Raji (cell line): ENCODE data around the gene MYEOV.

Experiments
- POLR2A ChIP-seq: IDR thresholded peaks from 2 replicates; pipeline ENCODE4 v1.6.1; 2011; ENCODE audit warnings: low read depth, low read length, control low read depth; ENCODE audit not compliant: insufficient read depth

Gene MYEOV

DNA sequence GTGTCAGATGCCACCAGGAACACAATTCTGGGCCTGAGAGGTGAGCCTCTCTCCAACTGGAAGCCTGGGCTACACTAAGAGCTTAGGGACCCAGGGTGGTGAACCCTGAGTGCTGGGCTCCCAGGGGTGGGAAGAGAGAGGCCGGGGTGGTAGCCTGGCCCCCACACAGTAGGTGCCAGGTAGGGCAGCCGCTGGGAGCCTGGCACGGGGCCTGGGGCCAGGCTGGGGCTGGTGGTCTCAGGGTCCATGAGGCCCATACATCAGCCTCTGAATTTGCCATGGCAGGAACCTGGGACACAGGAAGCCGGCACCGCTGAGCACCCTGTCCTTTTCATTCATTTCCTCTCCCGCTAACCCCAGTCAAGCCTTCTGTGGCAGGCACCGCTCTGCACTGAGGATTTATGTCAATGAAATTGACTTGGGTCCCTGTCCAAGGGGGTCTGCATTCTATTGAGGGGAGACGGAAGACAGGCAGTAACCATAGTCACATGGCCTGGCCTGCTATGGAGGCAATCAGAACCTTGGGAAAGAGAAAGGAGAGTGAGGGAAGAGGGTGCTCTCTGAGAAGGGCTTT lies 8.6 kb downstream of the MYEOV start:
- no peak for TF ChIP-seq POLR2A

GRCh38 chr11:69303427-69303826 lies 9.5 kb downstream of the MYEOV start:
- TF ChIP-seq POLR2A: no peak

- no peak for TF ChIP-seq POLR2A
Measured at GRCh38 chr11:69304258-69304657, 10.3 kb downstream of the MYEOV start.

GRCh38 chr11:69304686-69305085 lies 10.7 kb downstream of the MYEOV start:
- no peak for TF ChIP-seq POLR2A

DNA sequence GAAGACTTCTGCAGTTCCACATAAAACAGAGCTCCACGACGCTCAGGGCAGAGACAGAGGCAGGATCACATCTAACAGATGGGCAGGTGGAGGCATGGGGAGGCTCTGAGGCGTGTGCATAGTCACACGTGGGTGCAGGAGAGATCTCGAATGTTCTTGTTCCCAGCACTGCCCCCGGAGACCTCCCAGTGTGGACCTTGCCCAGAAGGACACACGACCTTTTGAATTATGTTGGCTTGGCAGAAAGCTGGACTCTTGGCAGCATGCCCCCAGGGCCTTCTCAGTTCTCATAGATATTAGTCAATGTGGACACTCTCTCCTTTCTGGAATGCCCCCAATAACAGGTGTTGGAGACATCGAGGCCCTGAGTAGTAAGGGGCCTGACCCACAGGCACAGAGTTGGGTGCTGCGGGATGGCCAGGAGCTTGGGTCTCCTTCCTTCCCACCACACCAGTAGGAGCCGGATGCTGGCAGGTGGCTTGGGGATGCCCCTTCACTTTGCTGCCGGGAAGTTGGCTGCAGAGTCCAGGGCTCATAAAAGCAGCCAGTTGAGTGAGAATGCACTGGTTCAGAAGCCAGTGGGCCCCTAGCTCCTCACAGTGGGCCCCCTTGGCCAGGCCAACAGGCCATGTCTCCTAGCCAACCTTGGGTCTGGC lies 12.1 kb downstream of the MYEOV start:
- TF ChIP-seq POLR2A: no peak

- TF ChIP-seq POLR2A: no peak
Measured at GRCh38 chr11:69306821-69307220, 12.9 kb downstream of the MYEOV start.

GRCh38 chr11:69307421-69307820 lies 13.5 kb downstream of the MYEOV start:
- TF ChIP-seq POLR2A: no peak

DNA sequence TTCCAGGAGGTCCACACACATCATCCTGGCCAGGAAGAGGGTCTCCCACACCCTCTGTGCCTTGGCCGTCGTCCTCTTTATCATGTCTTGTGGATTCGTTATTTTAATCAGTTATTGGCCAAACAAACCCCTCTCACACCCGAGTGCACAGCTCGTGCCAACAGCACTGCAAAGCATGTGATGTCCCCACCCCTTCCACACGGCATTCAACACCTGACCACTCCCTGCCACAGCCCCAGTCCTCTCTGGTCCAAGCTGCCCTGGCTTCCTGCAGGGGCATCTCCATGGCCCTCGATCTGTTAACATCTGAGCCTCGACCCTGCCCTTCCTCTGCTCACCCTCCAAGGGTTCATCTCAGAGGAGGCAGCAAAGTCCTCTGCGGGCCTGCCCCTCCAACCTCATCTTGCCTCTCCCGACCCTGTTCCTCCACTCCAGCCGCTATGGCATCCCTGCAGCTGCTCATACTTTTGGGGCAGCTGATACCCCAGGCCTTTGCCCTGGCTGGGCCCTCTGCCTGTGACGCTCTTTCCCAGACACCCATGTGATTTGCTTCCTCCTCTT lies 14.0 kb downstream of the MYEOV start:
- no peak for TF ChIP-seq POLR2A

DNA sequence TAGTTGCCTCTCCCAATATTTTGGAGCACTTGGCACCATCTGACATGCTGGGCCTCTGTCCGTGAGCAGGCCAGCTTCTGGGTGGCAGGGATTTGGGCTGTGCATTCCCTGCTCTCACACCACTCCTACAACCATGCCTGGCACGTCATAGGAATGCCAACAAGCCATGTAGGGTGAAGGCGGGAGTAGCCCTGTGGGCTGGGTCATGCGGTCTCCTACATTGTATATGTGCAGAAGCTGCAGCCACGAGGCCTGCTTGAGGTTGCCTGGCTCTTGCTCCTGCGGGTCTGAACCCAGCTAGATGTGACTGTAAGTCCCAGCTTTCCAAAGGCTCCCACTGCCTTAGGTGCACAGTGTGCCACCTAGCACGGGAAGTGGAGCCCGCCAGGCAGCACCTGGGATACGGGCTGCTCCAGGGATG lies 14.5 kb downstream of the MYEOV start:
- no peak for TF ChIP-seq POLR2A

GRCh38 chr11:69308936-69309615 lies 15.1 kb downstream of the MYEOV start:
- no peak for TF ChIP-seq POLR2A

- TF ChIP-seq POLR2A: no peak
Measured at GRCh38 chr11:69309631-69310280, 15.8 kb downstream of the MYEOV start.

- no peak for TF ChIP-seq POLR2A
Measured at GRCh38 chr11:69310351-69310750, 16.4 kb downstream of the MYEOV start.

DNA sequence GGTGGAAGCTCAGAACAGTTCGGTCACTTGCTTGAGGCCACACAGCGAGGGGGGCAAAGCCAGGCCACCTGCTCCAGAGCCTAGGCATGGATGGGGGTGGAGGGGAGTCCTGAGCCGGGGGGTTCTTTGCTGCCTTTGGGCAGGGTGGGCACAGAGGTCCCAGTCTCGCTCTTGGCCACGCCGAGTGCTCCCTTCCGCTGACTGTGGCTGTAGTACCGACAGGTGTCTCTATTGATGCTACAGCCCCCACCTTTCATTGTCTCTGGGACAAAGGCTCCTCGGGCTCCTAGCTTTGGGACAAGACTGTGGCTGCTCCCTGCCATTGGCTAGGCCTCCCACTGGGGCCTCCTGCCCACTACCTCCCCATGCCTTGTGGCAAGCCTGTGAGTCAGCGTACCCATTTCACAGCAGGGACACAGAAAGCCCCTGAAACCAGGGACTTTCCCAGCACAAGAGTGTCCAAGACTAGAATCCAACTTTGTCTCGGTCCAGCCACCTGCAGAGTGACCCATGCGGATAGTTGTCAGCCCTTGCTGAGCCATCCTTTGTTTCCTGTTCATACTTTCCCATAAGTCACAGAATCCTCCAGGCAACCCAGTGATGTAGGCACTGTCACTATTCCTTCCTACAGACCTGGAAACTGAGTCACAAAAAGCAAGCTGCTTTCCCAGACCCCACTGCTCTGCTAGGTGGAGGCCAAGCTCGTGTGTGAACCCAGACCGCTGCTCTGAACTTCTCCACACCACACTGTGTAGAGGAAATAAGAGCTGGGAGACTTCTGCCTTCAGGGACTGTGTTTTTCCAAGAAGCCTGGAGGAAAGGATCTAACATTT lies 17.2 kb downstream of the MYEOV start:
- no peak for TF ChIP-seq POLR2A

DNA sequence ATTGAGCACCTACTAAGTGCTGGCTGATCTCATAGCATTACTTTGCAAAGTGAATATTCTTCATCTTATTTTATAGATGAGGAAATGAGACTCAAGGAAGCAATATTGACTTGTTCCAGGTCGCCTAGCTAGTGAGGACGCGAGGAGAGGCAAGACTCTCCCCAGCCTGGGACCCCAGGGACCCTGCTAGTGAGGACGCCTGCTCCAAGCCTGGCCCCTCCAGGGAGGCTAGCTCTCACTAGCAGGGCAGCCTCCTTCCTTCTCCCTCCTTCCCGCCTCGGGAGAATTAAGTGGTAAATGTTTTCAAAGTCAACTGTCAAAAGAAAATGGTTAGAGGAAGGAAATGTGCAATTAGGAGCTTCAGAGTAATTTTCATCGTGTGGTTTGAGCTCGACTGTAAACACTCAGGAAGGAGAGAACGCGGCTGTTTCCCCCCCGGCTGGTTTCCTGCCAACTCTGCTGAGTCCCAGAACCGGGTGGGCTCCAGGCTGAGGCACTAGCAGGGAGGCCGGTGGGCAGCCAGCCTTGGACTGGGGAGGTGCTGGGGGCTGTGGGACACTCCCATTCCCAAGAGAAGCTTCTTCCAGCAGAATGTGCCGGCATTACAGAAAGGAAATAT lies 17.9 kb downstream of the MYEOV start:
- no peak for TF ChIP-seq POLR2A
